Stomach (tissue), 4 donors: ENCODE data around the gene COMP.

Experiments
- POLR2A ChIP-seq, 4 donors: fragments of 450-650 bp; IDR thresholded peaks; one replicate each; pipeline ENCODE4 v1.6.1; 2016; ENCODE audit warnings: antibody characterized with exemption in 4 of 4, control low read depth in 2 of 4, mild to moderate bottlenecking in 1 of 4, moderate library complexity in 1 of 4
- POLR2AphosphoS5 ChIP-seq, 3 donors: sonication (generic); formaldehyde crosslinking; IDR thresholded peaks; one replicate each; pipeline ENCODE4 v1.6.1; 2016; ENCODE audit warnings: antibody characterized with exemption in 3 of 3

GRCh38 chr19:18751571-18751970 lies 39.5 kb downstream of the COMP start:
- TF ChIP-seq POLR2A (IDR thresholded peaks at IDR 0.05) (no peak), POLR2AphosphoS5 (IDR thresholded peaks at IDR 0.05) (no peak)
